ENCODE results near the gene TRIM62.

Gene TRIM62

GRCh38 chr1:33181921-33182341, at the start of gene TRIM62:
Gene TRIM62 (minus strand): TSS chr1:33182043. CDS start chr1:33181432, 611 bp downstream.
- peak; percentile 69 for DNase-seq (ENCODE audit: low read depth)
- peak within 1 kb of the TSS; percentile 80 for H3K4me3 ChIP-seq (ENCODE audit: low read depth, low read length)

- H3K4me3 ChIP-seq (ENCODE audit: low read depth, low read length), result no peak overlapping the region
- DNase-seq (ENCODE audit: low read depth), result no peak
Observed at GRCh38 chr1:33231166-33231565, 49.3 kb upstream of the TRIM62 start.

GRCh38 chr1:33228935-33229487, 47.2 kb upstream of the TRIM62 start:
- H3K4me3 ChIP-seq (ENCODE audit: low read depth, low read length), result no peak overlapping the region
- peak; percentile 78 for DNase-seq (ENCODE audit: low read depth)

GRCh38 chr1:33225586-33225985, 43.7 kb upstream of the TRIM62 start:
- DNase-seq (ENCODE audit: low read depth), result no peak
- H3K4me3 ChIP-seq (ENCODE audit: low read depth, low read length), result no peak overlapping the region

GRCh38 chr1:33224166-33224707, 42.4 kb upstream of the TRIM62 start:
- H3K4me3 ChIP-seq (ENCODE audit: low read depth, low read length), result no peak overlapping the region
- no peak for DNase-seq (ENCODE audit: low read depth)

- DNase-seq (ENCODE audit: low read depth), result no peak
- no peak overlapping the region for H3K4me3 ChIP-seq (ENCODE audit: low read depth, low read length)
Observed at GRCh38 chr1:33222381-33222780, 40.5 kb upstream of the TRIM62 start.

GRCh38 chr1:33221385-33221758, 39.5 kb upstream of the TRIM62 start:
- no peak overlapping the region for H3K4me3 ChIP-seq (ENCODE audit: low read depth, low read length)
- DNase-seq (ENCODE audit: low read depth), result no peak

- no peak for DNase-seq (ENCODE audit: low read depth)
Observed at GRCh38 chr1:33220676-33221384, 39.0 kb upstream of the TRIM62 start.

GRCh38 chr1:33219886-33220661, 38.2 kb upstream of the TRIM62 start:
- H3K4me3 ChIP-seq (ENCODE audit: low read depth, low read length), result no peak overlapping the region
- no peak for DNase-seq (ENCODE audit: low read depth)

More at GRCh38 chr1:33220676-33221384, 39.0 kb upstream of the TRIM62 start:
- no peak overlapping the region for H3K4me3 ChIP-seq (ENCODE audit: low read depth, low read length)

- no peak overlapping the region for H3K4me3 ChIP-seq (ENCODE audit: low read depth, low read length)
- no peak for DNase-seq (ENCODE audit: low read depth)
Observed at GRCh38 chr1:33211972-33212371, 30.1 kb upstream of the TRIM62 start.

GRCh38 chr1:33206340-33206739, 24.5 kb upstream of the TRIM62 start:
- no peak overlapping the region for H3K4me3 ChIP-seq (ENCODE audit: low read depth, low read length)

GRCh38 chr1:33195556-33195955, 13.7 kb upstream of the TRIM62 start:
- DNase-seq (ENCODE audit: low read depth), result no peak
- no peak overlapping the region for H3K4me3 ChIP-seq (ENCODE audit: low read depth, low read length)

More at GRCh38 chr1:33206340-33206739, 24.5 kb upstream of the TRIM62 start:
- DNase-seq (ENCODE audit: low read depth), result no peak

- H3K4me3 ChIP-seq (ENCODE audit: low read depth, low read length), result no peak overlapping the region
- DNase-seq (ENCODE audit: low read depth), result no peak
Observed at GRCh38 chr1:33191731-33192275, 10.0 kb upstream of the TRIM62 start.

GRCh38 chr1:33190701-33191100, 8.9 kb upstream of the TRIM62 start:
- DNase-seq (ENCODE audit: low read depth), result no peak
- no peak overlapping the region for H3K4me3 ChIP-seq (ENCODE audit: low read depth, low read length)

GRCh38 chr1:33188572-33189275, 6.9 kb upstream of the TRIM62 start:
- no peak overlapping the region for H3K4me3 ChIP-seq (ENCODE audit: low read depth, low read length)

GRCh38 chr1:33186936-33187335, 5.1 kb upstream of the TRIM62 start:
- H3K4me3 ChIP-seq (ENCODE audit: low read depth, low read length), result no peak overlapping the region
- DNase-seq (ENCODE audit: low read depth), result no peak

More at GRCh38 chr1:33188572-33189275, 6.9 kb upstream of the TRIM62 start:
- DNase-seq (ENCODE audit: low read depth), result no peak

GRCh38 chr1:33185541-33185940, 3.7 kb upstream of the TRIM62 start:
- no peak overlapping the region for H3K4me3 ChIP-seq (ENCODE audit: low read depth, low read length)
- no peak for DNase-seq (ENCODE audit: low read depth)

- H3K4me3 ChIP-seq (ENCODE audit: low read depth, low read length), result no peak overlapping the region
Observed at GRCh38 chr1:33183306-33183705, 1.5 kb upstream of the TRIM62 start.

GRCh38 chr1:33182896-33183295, 1.1 kb upstream of the TRIM62 start:
- H3K4me3 ChIP-seq (ENCODE audit: low read depth, low read length), result no peak overlapping the region
- DNase-seq (ENCODE audit: low read depth), result no peak

More at GRCh38 chr1:33183306-33183705, 1.5 kb upstream of the TRIM62 start:
- no peak for DNase-seq (ENCODE audit: low read depth)

Measured in skeletal muscle cell (primary cell).